Endodermal cell (in vitro differentiated cells): ENCODE data around the gene ANKFY1. TPM values are rescaled to one million over a fixed set of nuclear protein-coding genes. Genes with fewer than 3 reads are reported as not detected.
A peak's percentile ranks its signal among the peaks of the same experiment; 100 is the strongest.

Experiments
- DNase-seq: peaks from one replicate; pipeline ENCODE4 v3.0.0-alpha.2; 2017
- H3K27ac ChIP-seq: 2 replicates; pipeline ENCODE4 v1.5.1; 2013; ENCODE audit warnings: mild to moderate bottlenecking, low read depth, low read length, moderate library complexity
- H3K27me3 ChIP-seq: 2 replicates; pipeline ENCODE4 v1.6.1; 2013; ENCODE audit warnings: mild to moderate bottlenecking, low read length, moderate library complexity; ENCODE audit not compliant: insufficient read depth, control insufficient read depth, poor library complexity, severe bottlenecking
- H3K36me3 ChIP-seq: 2 replicates; pipeline ENCODE4 v1.7.0; 2013; ENCODE audit warnings: mild to moderate bottlenecking, low read length, moderate library complexity; ENCODE audit not compliant: control insufficient read depth, insufficient read depth
- H3K4me1 ChIP-seq: one replicate; pipeline ENCODE4 v1.7.0; 2013; ENCODE audit warnings: low read length; ENCODE audit not compliant: control insufficient read depth, insufficient read depth
- H3K4me3 ChIP-seq: 2 replicates; pipeline ENCODE4 v1.5.1; 2013; ENCODE audit warnings: mild to moderate bottlenecking, low read length, moderate library complexity
- H3K9ac ChIP-seq: 2 replicates; pipeline ENCODE4 v1.6.1; 2013; ENCODE audit warnings: mild to moderate bottlenecking, low read length, moderate library complexity; ENCODE audit not compliant: poor library complexity, severe bottlenecking; ENCODE audit errors: extremely low read depth
- H3K9me3 ChIP-seq: 2 replicates; pipeline ENCODE4 v1.6.1; 2013; ENCODE audit warnings: mild to moderate bottlenecking, low read length, moderate library complexity; ENCODE audit not compliant: control insufficient read depth
- H3K27ac Mint-ChIP-seq: 2 replicates; pipeline ENCODE4 v1.8.0; 2020; ENCODE audit warnings: mixed read lengths
- H3K27me3 Mint-ChIP-seq: 2 replicates; pipeline ENCODE4 v1.8.0; 2021; ENCODE audit warnings: mild to moderate bottlenecking, mixed read lengths; ENCODE audit not compliant: insufficient read depth
- H3K36me3 Mint-ChIP-seq: 2 replicates; pipeline ENCODE4 v1.8.0; 2020; ENCODE audit warnings: low read depth, mixed read lengths
- H3K4me1 Mint-ChIP-seq: 2 replicates; pipeline ENCODE4 v1.8.0; 2020; ENCODE audit warnings: mixed read lengths
- H3K4me3 Mint-ChIP-seq: 2 replicates; pipeline ENCODE4 v1.8.0; 2020; ENCODE audit warnings: mild to moderate bottlenecking, moderate library complexity, mixed read lengths
- H3K9me3 Mint-ChIP-seq: 2 replicates; pipeline ENCODE4 v1.8.0; 2020; ENCODE audit warnings: mild to moderate bottlenecking, mixed read lengths
- CTCF ChIP-seq: fragments of 200-600 bp; sonication (generic); conservative IDR thresholded peaks from 2 replicates; pipeline ENCODE4 v1.5.0; 2021; ENCODE audit warnings: antibody characterized with exemption, mild to moderate bottlenecking
- WGBS, 2 experiments: methylation state at CpG; one replicate each; pipeline versions ENCODE4 v1.1.5 to v1.1.7; 2013; ENCODE audit warnings: missing lambda C conversion rate in 2 of 2, mixed read lengths in 1 of 2; ENCODE audit not compliant: insufficient coverage in 1 of 2, insufficient read length in 1 of 2; 5-methylcytosine and 5-hydroxymethylcytosine counted together
- total RNA-seq, 2 donors: library from RNA; stranded (reverse); fragmentation: NEBNext Ultra II Directional in 1 of 2; extraction: Animal tissue kit (Norgen Biotek cat#: 25700) in 1 of 2; gene quantifications; 2 replicates in 1 of 2; 3 replicates in 1 of 2; pipeline ENCODE4 v1.2.1, GENCODE V29; 2021

The ANKFY1 gene
- total RNA-seq, 2 donors from 2014 or later, result 48.0 to 62.4 TPM

GRCh38 chr17:4165301-4166010 lies 98.3 kb downstream of the ANKFY1 start:
- TF ChIP-seq CTCF, result no peak
- Mint-ChIP-seq H3K27me3 (no peaks in the 10 kb centered on the region), H3K27ac (no peak overlapping the region), H3K4me1 (peaks cover 6% of the 10 kb centered on the region), H3K9me3 (no peaks in the 10 kb centered on the region), H3K36me3 (peaks cover 45% of the 10 kb centered on the region), H3K4me3 (no peak overlapping the region)
- no peak for DNase-seq
- H3K27ac ChIP-seq, result no peak overlapping the region
- no peak overlapping the region for H3K4me3 ChIP-seq
- peaks cover 61% of the 10 kb centered on the region for H3K36me3 ChIP-seq
- H3K4me1 ChIP-seq, result no peaks in the 10 kb centered on the region
- no peaks in the 10 kb centered on the region for H3K27me3 ChIP-seq
- 93 to 94% methylated on average over 8 to 10 of the region's 10 CpGs for WGBS, 2 experiments
- H3K9ac ChIP-seq, result no peak overlapping the region
- no peaks in the 10 kb centered on the region for H3K9me3 ChIP-seq

- H3K36me3 ChIP-seq, result peaks cover 52% of the 10 kb centered on the region
- H3K4me3 ChIP-seq, result no peak overlapping the region
- H3K27ac ChIP-seq, result no peak overlapping the region
- no peak for DNase-seq
- Mint-ChIP-seq H3K27ac (no peak overlapping the region), H3K36me3 (peaks cover 33% of the 10 kb centered on the region), H3K27me3 (no peaks in the 10 kb centered on the region), H3K9me3 (no peaks in the 10 kb centered on the region), H3K4me3 (no peak overlapping the region), H3K4me1 (peaks cover 6% of the 10 kb centered on the region)
- 91% methylated on average over 6 of the region's 6 CpGs; no CpG with 5 or more reads in 1 of the 2 experiments for WGBS, 2 experiments
- no peaks in the 10 kb centered on the region for H3K9me3 ChIP-seq
- no peaks in the 10 kb centered on the region for H3K4me1 ChIP-seq
- TF ChIP-seq CTCF, result no peak
- no peak overlapping the region for H3K9ac ChIP-seq
- no peaks in the 10 kb centered on the region for H3K27me3 ChIP-seq
Measured at GRCh38 chr17:4163951-4164350, 99.8 kb downstream of the ANKFY1 start.

- Mint-ChIP-seq H3K27ac (peak overlapping the region; percentile 3), H3K36me3 (peaks cover 29% of the 10 kb centered on the region), H3K9me3 (no peaks in the 10 kb centered on the region), H3K27me3 (no peaks in the 10 kb centered on the region), H3K4me3 (no peak overlapping the region), H3K4me1 (peaks cover 6% of the 10 kb centered on the region)
- H3K9me3 ChIP-seq, result no peaks in the 10 kb centered on the region
- peaks cover 48% of the 10 kb centered on the region for H3K36me3 ChIP-seq
- no peaks in the 10 kb centered on the region for H3K4me1 ChIP-seq
- no peak overlapping the region for H3K9ac ChIP-seq
- TF ChIP-seq CTCF, result no peak
- no peak overlapping the region for H3K4me3 ChIP-seq
- 92 to 93% methylated on average over 14 of the region's 14 CpGs for WGBS, 2 experiments
- no peaks in the 10 kb centered on the region for H3K27me3 ChIP-seq
- DNase-seq, result no peak
- peak overlapping the region; percentile 35 for H3K27ac ChIP-seq
Measured at GRCh38 chr17:4162775-4163466, 100.9 kb downstream of the ANKFY1 start.
